GM19023 (cell line): ENCODE data around the gene RNF26.

Experiments used
- ATAC-seq: cut with Tn5 transposase; IDR thresholded peaks from one replicate; pipeline ENCODE4 v1.9.1; 2021; ENCODE audit warnings: mild to moderate bottlenecking, moderate library complexity; ENCODE audit not compliant: unreplicated experiment

The RNF26 gene

DNA sequence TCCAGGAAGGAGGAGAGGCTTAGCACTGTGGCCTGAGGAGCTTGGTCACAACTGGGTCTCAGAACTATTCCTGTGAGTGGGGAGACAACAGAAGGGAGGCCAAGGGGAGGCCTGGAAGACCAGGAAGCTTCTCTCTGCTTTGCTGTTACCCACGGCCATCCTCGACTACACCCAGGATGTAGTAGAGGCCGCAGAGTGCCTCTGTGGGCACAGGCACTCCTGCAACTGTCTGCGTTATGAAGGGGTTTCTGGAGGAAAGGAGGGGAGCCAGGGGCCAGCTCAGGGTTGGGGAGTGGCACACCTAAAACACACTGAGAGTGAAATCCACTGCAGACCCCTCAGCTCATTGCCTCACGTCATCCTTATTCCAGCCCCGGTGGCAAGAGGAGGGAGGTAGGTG is 16.0 kb downstream of the RNF26 start:
- ATAC-seq, result no peak

- no peak for ATAC-seq
These were observed 16.9 kb downstream of the RNF26 start for GRCh38 chr11:119351232-119351631.

- ATAC-seq, result no peak
These were observed 18.5 kb downstream of the RNF26 start for GRCh38 chr11:119352857-119353260.

DNA sequence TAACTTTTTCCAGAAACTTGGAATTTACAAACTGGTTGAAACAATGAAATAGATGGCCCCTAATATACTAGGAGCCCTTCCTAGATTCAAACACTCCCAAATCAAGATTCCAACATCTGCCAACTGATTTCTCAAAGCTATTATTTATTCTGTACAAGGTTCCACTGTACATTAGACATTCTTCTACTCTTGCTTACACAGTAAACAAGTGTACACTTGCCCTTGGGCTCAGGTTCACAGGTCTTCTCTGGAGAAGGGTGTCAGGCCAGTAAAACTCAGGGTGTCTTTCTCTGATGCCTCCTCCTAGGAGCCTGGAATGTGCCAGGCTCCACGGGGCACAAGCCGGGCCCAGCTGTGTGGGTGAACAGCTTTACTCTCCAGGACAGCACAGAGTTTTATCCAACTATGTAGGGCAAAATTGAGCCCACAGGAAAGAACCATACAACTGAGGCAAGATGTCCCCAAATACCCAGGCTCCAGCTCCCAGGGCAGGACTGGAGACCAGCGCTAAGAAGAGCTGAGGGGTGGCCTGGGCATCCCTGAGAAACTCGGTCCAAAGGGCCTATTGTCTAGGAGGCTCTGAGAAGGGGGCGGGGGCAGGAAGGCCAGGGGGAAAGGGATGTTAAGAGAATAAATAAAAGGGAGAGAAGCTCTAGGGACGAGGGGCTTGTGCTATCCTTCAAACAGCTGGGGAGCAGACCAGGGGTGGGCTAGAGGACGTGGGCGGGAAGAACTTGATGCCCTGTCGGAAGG is 20.9 kb downstream of the RNF26 start:
- no peak for ATAC-seq

- ATAC-seq, result peak; percentile 80
These were observed 22.2 kb downstream of the RNF26 start for GRCh38 chr11:119356349-119357031.

GRCh38 chr11:119357074-119357473 is 22.7 kb downstream of the RNF26 start:
- no peak for ATAC-seq

DNA sequence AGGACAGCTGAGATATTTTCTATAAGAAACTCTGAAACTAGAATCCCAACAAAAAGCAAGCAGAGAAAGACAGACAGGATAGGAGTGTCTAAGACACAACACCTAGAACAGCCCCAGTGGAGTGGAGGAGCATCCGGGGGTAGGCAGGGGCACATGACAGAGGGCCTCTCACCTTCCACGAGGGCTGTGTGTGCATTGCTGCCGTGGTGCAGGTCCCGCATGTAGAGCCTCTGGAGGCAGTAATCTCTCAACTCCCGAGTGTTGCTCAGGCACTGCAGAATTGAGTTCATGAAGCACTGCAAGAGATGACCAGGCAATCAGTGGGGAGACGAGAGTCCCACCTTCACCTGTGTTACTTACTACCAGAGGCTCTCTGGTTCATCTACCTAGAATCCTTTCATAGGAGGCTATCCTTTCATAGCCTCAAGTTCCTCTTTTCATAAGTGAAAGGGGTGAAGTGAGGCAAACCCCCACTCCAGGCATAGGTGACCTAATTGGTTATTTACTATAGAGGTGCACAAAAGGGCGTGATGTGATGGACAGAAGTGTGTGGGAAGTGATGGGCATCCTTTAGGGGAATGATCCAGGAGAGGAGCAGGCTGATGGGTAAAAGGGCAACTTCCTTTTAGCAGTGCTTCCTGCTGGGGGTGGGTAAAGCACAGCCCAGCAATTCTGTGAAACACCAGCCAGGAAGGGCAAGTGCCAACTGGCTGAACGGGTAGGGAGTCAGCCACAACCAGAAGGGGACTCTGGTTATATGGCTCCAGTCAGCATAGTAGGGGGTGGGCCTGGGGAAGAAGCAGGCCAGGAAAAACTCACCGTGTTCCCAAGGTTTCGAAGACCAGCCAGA is 25.3 kb downstream of the RNF26 start:
- no peak for ATAC-seq

- ATAC-seq, result no peak
These were observed 26.9 kb downstream of the RNF26 start for GRCh38 chr11:119361056-119361787.

DNA sequence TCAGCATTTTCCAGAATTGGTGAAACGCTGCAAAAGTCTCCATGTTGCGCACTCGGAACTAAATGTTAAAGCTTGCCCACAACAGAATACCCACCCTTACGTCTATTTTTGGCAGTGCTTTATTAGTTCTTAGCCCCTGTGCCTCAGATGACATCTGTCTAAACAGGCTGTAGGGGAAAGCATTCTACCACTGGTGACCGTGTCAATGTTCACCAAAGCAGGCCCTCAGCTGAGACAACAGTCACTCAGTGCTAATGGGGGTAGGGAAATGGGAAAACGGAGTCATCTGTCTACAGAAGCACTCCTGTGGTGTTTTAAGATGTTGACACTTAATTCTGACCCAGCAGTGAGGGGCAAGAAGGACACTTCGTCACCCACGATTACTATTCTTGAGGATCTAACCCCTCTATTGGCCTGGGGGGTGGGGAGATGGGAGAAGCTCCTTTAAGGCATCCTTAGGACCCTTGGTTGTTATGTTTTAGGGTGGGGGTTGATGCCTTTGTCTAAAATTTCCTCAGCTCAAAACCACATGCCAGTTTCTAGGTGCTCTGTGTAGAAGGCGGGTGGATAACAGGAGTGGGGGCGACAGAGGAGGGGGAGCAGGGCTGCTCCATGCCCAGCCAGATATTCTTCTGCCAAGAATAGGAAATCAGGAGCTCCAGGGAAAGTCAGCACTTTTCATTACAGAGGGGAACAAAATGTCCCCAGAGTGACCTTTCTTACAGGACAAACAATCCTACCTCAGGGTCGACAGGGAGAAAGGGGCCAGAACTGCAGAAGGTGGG is 27.8 kb downstream of the RNF26 start:
- no peak for ATAC-seq

GRCh38 chr11:119362741-119363080 is 28.4 kb downstream of the RNF26 start:
- ATAC-seq, result no peak

GRCh38 chr11:119363081-119363850 is 28.9 kb downstream of the RNF26 start:
- no peak for ATAC-seq

- peak; percentile 63 for ATAC-seq
These were observed 29.7 kb downstream of the RNF26 start for GRCh38 chr11:119363851-119364590.

DNA sequence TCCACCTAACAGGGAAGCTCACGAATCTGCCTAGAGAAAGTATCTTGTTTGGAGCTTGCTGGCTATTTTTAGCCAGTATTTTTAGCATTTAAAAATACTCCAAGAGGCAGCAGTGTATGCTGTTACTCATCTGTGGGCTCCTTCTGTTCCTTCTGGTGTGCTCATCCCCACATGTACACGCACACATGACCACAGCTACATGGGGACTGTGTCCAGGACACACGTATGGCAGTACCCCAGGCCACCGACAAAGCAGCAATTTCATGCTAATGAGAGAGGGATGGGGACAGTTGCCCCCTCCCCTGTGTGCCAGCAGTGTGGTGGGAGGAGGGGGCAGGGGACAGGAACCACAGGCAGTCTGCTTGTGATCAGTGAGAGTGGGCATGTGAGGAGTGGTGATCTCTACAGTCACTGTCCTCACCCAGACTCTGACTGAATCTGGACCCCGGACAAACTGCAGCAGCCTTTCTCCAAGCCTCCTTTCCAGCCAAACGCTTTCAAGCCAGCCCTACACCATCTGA is 30.8 kb downstream of the RNF26 start:
- no peak for ATAC-seq

DNA sequence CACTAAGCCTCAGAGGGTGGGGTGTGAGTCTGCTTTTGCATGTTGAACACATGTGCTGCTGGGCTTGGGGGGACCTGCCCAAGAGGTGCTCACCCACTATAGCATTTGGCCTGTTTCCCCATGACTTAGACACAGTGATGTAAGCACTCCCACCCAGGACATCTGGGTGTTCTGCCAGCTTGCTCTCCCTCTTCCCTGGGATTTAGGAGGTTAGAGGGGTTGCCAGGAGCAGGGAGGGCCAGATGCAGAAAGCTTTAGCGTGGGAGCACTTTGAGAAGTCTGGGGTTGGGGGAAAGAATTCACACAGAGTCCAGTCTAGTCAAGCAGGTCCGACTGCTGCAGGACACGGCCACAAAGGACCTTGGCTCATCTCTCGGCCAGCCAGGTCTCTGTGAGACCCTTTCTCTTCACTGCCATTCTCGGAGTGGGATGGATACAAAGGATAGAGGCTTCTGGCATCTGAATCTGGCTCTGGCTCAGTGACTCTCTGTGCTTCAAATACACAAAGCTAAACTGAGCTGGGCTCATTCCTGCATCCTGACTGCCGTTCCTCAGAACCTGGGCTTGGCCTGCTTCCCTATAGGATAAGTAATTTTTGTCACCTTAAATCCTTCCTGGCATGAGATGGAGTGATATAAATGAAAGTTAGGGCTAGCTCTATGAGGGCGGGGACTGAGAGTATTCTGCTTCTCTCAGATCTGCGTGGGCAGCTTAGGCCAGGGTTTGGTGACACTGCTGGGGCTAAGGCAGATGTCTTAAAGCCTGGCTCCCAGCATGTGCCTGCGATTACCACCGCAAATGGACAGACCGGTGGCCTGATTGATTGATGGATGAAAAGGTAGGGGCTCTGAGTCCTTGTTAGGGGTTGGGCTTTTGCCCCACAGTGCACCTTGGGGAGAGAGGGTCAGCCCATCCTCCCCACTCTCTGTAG is 32.6 kb downstream of the RNF26 start:
- no peak for ATAC-seq

GRCh38 chr11:119367661-119368120 is 33.4 kb downstream of the RNF26 start:
- ATAC-seq, result no peak

GRCh38 chr11:119368121-119369034 is 34.1 kb downstream of the RNF26 start:
- no peak for ATAC-seq
